Loucy (cell line): ENCODE measurements around the gene PARP8.

Experiments
- EZH2phosphoT487 ChIP-seq: fragments of 200-600 bp; IDR thresholded peaks from 2 replicates; pipeline ENCODE4 v1.6.1; 2018; ENCODE audit warnings: antibody characterized with exemption, mild to moderate bottlenecking, moderate library complexity, borderline replicate concordance
- TF ChIP-seq, protein P1 (sequence below): fragments of 200-600 bp; sonication (generic); conservative IDR thresholded peaks from 2 replicates; pipeline ENCODE4 v1.5.1; 2014; ENCODE audit warnings: mild to moderate bottlenecking, antibody characterized with exemption, low read length

DNA sequence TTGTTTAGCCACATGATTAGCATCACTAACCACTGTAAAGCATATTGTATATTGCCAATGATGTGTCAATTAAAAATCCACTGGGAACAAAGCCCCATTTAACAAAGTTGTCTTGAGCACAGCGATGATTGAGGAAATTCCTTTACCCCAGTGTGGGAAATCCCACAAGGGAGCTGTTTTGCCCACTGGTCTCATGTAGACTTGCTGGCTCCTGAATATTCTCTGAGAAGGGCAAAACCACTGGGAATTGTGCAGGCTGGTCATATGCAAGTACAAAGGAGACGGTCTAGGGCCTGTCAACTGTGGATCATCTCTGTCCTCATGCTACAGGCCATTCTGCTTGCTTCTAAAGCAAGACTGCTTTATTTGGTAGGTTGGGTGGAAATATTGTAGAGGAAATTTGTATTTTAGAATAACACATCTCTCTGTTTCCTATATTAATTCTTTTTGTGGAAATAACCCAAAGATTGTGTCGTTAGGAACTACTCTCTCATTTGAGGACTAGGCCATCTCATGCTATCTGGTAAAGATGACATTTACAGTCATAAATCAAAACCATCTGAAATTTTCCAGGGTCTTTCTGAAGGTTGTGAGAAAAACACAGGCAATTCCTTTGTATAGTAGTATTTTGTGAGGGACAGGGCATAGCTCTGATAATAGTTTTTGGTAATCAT lies 60.2 kb downstream of the PARP8 start:
- TF ChIP-seq, protein P1, sequence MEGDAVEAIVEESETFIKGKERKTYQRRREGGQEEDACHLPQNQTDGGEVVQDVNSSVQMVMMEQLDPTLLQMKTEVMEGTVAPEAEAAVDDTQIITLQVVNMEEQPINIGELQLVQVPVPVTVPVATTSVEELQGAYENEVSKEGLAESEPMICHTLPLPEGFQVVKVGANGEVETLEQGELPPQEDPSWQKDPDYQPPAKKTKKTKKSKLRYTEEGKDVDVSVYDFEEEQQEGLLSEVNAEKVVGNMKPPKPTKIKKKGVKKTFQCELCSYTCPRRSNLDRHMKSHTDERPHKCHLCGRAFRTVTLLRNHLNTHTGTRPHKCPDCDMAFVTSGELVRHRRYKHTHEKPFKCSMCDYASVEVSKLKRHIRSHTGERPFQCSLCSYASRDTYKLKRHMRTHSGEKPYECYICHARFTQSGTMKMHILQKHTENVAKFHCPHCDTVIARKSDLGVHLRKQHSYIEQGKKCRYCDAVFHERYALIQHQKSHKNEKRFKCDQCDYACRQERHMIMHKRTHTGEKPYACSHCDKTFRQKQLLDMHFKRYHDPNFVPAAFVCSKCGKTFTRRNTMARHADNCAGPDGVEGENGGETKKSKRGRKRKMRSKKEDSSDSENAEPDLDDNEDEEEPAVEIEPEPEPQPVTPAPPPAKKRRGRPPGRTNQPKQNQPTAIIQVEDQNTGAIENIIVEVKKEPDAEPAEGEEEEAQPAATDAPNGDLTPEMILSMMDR, result no peak
- TF ChIP-seq EZH2phosphoT487, result no peak
